Stimulated activated naive B cell treated with anti-CD40 and anti-IgM and Interleukin-4, amounts not matched to agents 10 μg/mL and 1 μg/mL and 100 μg/mL, for 72 hours (primary cell): ENCODE results near the gene LSM2.

Source experiments
- ATAC-seq, 2 donors: fragments of 150-1000 bp; cut with Tn5 transposase; replicated peaks; 2 replicates each; pipeline ENCODE4 v1.10.0; 2021; ENCODE audit warnings: moderate library complexity in 1 of 2
- DNase-seq: peaks from one replicate; pipeline ENCODE4 v3.0.0; 2021
- H3K27ac Mint-ChIP-seq: one replicate; pipeline ENCODE4 v1.8.0; 2022; ENCODE audit warnings: mild to moderate bottlenecking, mixed read lengths
- H3K27me3 Mint-ChIP-seq, 2 donors: one replicate each; pipeline ENCODE4 v1.8.0; 2022; ENCODE audit warnings: mixed read lengths in 2 of 2
- H3K36me3 Mint-ChIP-seq, 2 donors: one replicate each; pipeline ENCODE4 v1.8.0; 2022; ENCODE audit warnings: mixed read lengths in 2 of 2, mild to moderate bottlenecking in 1 of 2
- H3K4me1 Mint-ChIP-seq, 2 donors: one replicate each; pipeline ENCODE4 v1.8.0; 2022; ENCODE audit warnings: mixed read lengths in 2 of 2, mild to moderate bottlenecking in 1 of 2
- H3K4me3 Mint-ChIP-seq, 2 donors: one replicate each; pipeline ENCODE4 v1.8.0; 2022; ENCODE audit warnings: mild to moderate bottlenecking in 2 of 2, mixed read lengths in 2 of 2, moderate library complexity in 1 of 2
- H3K9me3 Mint-ChIP-seq, 2 donors: one replicate each; pipeline ENCODE4 v1.8.0; 2022; ENCODE audit warnings: mixed read lengths in 2 of 2, mild to moderate bottlenecking in 1 of 2

LSM2 gene

GRCh38 chr6:31749301-31750036 lies 57.3 kb downstream of the LSM2 start:
- Mint-ChIP-seq H3K27me3 (no peaks in the 10 kb centered on the region), H3K36me3 (peaks cover 17 to 19% of the 10 kb centered on the region in 2 donors), H3K4me1 (peaks cover 0 to 2% of the 10 kb centered on the region in 2 donors), H3K27ac (no peak overlapping the region), H3K4me3 (no peak overlapping the region), H3K9me3 (no peaks in the 10 kb centered on the region)
- DNase-seq (no peak), ATAC-seq (no peak)
